NCI-H2196 treated with DMSO at 0.1 percent for 48 hours (cell line): Measurements from ENCODE around the gene R3HDM4.
"Not testable (repeated sequence)": the region's sequence is repeated elsewhere in the genome, so short reads cannot be mapped to it uniquely, and the experiment has no call there.

ENCODE experiments used
- DNase-seq: peaks from one replicate; lab custom pipeline; 2025; ENCODE audit not compliant: unreplicated experiment; lab: John Stamatoyannopoulos, UW

The R3HDM4 gene

DNA sequence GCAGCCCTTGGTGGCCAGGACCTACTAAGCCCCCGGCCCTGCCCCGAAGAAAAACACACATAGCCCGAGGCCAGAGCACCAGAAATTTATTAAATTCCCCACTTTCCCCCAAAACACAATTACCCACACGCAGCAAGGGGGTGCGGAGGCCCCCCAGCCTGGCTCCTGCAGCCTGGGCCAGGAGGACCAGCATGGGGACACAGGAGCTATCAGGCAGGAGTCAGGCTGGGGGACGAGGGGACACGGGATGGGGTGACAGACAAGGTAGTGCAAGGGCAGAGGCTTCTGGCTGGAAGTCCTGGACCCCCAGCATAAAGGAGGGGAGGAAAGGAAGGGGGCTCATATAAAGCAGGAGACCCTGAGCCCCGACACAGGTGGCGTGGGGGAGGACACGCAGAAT lies 16.6 kb downstream of the R3HDM4 start:
- DNase-seq = no peak

DNA sequence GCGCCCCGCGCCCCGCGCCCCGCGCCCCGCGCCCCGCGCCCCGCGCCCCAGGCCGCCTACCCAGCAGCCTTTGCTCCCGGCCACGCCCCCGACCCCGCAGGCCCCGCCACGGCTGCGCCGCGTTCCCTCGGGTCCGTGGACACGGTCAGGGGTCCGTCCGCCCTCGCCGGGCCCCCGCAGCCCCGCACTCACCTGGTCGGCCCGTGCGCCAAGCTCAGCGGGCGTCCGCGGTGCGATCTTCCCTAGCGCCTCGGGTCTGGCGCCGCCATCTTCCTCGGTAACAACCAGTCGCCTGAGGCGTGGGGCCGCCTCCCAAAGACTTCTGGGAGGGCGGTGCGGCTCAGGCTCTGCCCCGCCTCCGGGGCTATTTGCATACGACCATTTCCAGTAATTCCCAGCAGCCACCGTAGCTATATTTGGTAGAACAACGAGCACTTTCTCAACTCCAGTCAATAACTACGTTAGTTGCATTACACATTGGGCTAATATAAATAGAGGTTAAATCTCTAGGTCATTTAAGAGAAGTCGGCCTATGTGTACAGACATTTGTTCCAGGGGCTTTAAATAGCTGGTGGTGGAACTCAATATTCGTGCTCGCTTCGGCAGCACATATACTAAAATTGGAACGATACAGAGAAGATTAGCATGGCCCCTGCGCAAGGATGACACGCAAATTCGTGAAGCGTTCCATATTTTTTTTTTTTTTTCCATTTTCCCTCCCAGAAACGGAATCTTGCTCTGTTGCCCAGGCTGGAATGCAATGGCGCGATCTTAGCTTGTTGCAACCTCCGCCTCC lies 19.9 kb downstream of the R3HDM4 start, which contains the start of the genes MED16 and RNU6-9:
Gene MED16 (minus strand): TSS at position 294 of the 796 bp plus-strand sequence. CDS start 2,056 bp downstream, outside the sequence.
Gene RNU6-9 (plus strand): TSS at position 591 of the 796 bp plus-strand sequence.
- peak; percentile 84 for DNase-seq

DNA sequence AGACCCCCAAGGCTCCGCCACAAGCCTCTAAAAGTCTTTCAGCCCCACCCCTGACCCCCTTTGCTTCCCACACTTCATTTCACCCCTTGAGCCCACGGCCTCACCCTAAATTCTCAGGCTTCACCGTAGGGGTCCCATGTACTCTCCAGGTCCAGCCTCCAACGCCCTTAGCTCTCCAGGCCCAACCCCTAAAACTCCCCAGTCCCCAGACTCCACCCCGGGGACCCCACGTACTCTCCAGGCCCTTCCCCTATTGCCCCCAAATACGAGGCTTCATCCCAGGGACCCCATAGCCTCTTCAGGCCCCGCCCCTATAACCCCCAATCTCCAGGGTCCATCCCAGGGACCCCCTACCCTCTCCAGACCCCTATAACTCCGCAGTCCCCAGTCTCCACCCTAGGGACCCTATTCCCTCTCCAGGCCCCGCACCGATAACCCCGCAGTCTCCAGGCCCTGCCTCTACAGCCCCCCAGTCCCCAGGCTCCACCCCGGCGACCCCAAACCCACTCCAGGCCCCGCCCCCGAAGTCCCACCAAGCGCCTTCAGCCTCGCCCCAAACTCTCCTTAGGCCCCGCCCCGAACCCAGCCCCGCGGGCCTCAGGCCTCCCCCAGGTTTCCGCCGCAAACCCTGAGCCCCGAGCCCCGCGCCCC lies 20.7 kb downstream of the R3HDM4 start:
- DNase-seq = no peak

DNA sequence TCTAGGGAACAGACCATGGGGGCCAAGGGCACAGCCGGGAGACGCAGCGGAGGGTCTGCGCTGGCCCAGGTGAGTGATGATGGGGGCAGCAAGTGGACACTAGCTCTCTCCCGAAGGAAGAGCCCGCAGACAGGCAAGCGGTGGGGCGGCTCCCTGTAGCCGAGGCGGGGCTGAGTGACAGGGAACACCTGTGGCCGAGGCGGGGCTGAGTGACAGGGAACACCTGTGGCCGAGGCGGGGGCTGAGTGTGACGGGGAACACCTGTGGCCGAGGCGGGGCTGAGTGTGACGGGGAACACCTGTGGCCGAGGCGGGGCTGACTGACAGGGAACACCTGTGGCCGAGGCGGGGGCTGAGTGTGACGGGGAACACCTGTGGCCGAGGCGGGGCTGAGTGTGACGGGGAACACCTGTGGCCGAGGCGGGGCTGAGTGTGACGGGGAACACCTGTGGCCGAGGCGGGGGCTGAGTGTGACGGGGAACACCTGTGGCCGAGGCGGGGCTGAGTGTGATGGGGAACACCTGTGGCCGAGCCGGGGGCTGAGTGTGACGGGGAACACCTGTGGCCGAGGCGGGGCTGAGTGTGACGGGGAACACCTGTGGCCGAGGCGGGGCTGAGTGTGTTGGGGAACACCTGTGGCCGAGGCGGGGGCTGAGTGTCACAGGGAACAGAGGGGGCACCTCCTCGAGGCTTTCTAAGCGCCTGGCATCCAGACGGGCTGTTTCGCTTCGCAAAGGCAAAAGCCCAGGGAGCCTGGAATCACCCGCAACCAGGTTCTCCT lies 21.4 kb downstream of the R3HDM4 start:
- not testable (repeated sequence) for DNase-seq

DNA sequence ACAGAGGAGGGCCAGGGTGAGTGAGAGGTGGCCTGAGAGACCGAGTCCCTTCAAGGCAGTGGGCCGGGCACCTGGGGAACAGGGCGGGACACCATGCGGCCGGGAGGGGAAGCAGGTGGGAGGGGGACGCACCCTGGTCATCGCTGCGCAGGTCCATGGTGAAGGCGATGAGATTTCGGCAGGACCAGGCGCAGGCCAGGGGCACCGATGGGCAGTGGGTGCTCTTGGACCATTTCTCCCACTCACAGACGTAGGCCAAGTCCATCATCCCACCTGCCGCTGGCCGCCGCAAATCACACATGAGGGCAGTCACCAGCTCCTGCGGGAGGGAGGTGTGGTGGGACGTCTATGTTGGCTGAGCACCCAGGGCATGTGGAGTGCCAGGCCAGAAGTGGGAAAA lies 22.2 kb downstream of the R3HDM4 start:
- DNase-seq = no peak

DNA sequence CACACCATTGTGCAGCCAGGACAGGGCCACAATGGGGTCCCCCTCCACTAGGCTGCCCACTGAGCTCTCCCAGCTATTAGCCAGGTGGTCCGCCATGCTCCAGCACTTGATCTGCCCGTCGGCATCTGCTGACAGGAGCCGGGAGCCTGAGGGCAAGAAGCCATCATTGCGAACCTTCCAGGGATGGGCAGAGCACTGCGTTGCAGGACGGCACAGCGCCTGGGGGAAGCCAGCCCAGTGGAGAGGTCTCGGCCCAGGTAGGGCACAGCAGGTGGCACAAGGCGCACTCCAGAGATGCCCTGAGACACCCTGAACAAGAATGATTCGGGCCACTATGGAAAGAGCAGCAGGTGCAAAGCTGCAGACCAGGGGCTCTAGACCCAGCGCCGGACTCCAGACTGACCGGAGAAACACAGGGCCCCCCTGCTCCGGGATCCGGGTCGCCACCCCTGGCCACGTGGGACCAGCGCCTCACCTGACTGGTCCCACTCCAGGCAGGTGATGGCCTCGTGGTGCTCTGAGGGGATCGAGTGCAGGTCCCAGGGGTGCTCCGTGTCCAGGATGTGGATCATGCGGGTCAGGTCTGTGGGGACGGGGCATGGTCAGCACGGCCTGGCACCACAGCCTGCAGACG lies 23.2 kb downstream of the R3HDM4 start:
- DNase-seq = no peak

DNA sequence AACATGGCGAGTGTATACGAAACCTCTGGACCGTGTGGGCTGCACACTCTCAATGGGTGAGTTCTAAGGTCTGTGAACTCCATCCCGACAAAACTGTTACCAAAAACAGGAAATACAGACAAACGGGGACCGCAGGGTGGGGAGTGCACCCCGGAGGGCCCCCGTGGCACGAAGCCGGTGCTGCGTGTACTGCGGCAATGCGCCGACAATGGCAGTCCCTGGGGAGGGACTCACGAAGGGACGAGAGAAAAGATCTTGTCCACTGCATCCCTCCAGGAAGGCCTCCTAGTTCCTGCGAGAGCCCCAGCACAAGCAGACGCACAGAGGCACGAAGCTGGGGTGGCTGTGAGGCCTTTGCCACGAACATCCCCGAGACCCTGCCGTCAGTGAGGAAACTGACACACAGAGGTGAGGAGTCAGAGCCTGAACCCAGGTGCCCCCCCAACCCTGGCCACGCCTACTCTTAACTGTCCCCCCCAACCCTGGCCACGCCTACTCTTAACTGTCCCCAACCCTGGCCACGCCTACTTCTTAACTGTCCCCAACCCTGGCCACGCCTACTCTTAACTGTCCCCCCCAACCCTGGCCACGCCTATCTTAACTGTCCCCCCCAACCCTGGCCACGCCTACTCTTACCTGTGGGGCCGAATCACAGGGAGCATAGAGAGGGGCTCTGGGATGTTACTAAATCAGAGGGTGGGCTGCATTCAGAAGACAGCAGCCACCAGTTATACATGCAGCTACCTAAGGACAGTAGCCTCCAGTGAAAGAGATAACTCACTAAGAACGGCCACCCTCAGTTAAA lies 24.2 kb downstream of the R3HDM4 start:
- DNase-seq = no peak

DNA sequence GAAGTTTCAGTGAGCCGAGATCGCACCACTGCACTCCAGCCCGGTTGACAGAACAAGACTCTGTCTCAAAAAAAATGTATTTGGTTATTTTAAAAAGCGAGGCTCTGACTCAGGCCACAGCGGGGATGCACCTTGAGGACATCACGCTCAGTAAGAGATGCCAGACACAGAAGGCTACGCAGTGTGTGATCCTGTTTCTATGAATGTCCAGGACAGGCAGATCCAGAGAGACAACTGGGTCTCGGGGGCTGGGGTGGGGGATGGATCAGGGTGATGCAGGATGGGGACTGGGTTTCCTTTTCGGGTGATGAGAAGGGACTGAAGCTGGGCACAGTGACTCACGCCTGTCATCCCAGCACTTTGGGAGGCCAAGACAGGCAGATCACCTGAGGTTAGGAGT lies 25.4 kb downstream of the R3HDM4 start:
- no peak for DNase-seq

DNA sequence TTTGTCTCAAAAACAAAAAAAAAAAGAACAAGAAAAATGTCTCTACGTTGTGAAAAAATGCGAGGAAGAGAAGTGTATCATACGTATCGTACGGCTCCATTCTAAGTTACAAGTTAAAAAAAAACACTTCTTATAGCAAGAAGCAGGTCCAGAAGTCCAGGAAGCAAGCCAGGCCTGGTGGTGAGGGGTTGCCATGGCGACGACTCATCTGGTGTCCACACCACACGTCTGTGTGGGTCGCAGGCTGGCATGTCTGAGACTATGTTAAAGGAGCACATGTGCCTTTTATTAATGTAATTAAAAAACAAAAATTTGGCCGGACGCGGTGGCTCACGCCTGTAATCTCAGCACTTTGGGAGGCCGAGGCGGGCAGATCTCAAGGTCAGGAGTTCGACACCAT lies 25.9 kb downstream of the R3HDM4 start:
- DNase-seq = no peak

DNA sequence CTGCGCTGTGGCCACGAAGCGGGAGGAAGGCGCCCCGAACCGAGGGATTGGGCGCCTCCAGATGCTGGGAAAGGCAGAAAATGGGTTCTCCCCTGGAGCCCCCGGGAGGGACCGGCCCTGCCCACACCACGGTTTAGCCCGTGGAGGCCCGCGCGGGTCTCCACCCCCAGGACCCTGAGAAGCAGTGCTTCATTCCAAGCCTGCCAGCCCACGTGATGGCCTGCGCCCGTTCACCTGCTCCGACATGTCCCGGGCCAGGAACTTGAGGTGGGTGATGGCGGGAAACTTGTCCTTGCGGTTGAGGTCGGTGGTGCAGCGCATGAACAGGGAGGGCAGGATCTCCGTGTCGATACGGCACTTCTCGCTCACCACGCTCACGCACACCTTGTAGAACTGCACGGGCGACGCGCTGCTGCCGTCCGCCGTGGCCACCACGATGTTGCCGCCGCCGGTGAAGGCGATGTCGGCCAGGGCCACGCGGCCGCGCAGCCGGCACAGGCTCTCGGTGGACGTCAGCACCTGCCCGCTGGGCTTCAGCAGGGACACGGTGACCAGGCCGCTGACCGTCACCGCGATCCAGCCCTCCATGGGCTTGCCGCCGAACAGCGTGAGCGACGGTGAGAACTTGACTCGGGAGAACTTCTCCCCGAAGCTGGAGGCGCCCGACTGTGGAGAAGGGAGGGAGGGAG lies 27.3 kb downstream of the R3HDM4 start:
- DNase-seq = no peak

DNA sequence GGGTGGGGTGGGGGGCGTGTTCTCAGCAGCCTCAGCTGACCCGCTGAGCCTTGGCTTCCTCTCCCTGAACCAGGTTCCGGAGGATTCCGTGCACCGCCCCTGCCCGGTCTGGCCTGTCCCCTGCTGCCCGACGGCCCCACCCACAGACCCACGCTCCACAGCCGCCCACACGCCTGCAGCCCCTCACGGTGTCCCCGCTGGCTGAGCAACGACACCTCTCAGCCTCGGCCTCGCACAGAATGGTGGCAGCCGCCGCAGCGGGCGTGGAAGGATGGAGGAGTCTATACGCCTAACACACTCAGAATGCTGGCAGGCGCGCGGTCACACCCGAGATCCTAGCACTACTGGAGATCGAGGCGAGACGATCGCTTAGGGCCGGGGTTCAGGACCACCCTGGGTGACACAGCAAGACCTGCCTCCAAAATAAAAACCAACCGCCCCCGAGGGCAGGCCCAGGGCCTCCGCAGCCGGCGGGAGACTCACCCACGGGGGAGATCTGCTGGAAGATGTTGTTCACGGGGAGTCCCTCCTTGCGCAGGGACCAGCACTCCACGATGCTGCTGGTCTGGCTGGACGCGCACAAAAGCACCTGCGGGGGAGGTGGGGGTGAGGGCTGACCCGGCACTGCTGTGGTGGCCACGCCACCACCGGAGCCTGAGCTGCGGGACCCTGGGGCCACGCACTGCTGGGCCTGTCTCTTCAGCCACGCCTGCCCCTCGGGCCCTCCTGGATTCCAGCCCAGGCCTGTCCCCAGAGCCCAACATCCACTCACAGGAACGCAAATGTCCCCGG lies 28.4 kb downstream of the R3HDM4 start:
- DNase-seq = no peak

DNA sequence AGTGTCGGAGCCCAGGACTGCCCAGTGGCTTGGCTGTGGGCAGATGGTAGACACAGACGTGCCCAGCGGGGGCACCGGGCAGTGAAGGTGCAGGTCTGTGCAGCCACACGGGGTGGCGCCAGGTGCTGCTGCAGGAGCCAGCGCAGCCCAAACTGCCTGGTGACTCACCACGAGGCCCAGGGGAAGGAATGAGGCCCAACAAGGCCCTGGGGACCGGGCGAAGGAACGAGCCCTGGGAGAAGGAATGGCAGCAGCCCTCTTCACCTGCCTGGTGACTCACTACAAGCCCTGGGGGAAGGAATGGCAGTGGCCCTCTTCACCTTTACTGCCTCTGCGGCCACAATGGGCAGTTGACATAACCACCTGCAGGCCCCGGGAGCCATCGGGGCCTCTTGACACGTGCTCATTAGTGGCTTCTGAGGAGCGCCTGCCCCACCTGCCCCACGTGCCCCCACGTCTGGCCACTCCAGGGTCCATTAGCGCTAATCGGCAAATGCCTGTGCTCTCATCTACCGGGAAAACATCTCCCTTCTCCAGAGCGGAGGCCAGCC lies 29.3 kb downstream of the R3HDM4 start:
- DNase-seq = peak; percentile 91

DNA sequence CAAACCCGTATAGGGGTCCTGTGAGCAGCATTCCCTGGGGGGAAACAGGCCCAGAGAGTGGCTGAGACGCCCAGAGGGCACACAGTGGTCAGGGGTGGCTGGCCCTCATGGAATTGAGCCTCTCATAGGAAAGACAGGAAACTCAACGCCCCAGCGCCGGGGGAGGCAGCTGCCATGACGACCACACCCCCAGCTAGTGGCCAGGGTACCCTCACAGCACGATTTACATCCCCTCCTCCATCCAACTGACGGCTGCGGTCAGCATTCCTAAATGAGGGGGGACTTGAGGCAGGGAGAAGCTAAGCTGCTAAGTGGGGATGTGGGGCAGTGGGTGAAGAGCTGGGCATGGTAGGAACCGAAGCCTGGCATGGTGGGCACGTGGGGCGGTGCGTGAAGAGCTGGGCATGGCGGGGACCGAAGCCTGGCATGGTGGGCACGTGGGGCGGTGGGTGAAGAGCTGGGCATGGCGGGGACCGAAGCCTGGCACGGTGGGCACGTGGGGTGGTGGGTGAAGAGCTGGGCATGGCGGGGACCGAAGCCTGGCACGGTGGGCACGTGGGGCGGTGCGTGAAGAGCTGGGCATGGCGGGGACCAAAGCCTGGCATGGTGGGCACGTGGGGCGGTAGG lies 30.0 kb downstream of the R3HDM4 start:
- DNase-seq = no peak

DNA sequence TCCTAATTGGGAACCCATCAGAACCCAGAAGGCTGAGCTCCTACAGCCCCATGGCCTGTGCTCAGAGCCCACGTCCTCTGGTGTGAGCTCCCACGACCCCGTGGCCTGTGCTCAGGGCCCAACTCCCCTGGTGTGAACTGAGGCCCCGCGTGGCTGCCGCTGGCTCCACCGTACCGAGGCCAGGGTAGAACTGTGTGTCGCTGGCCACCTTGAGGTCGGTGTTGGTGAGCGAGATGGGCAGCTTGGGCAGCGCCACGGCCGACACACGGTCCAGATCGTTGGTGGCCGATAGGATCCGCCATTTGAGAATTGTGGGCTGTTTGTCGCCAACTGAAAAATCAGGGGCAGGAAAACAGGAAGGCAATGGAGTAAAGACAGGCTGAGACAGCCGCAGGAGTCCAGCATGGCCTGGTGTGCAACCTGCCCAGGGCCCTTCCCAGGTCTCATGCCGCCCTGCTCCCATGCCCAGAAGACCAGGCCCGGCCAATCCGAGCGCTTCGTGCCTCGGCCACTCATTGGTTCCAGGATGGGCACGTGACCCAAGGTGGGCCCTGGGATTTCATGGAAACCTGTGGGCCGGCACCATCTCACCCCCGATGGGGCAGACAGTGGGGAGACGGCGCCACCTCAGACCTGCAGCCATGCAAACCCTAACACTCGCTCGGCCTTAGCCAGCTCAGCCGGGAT lies 31.5 kb downstream of the R3HDM4 start:
- DNase-seq = no peak

DNA sequence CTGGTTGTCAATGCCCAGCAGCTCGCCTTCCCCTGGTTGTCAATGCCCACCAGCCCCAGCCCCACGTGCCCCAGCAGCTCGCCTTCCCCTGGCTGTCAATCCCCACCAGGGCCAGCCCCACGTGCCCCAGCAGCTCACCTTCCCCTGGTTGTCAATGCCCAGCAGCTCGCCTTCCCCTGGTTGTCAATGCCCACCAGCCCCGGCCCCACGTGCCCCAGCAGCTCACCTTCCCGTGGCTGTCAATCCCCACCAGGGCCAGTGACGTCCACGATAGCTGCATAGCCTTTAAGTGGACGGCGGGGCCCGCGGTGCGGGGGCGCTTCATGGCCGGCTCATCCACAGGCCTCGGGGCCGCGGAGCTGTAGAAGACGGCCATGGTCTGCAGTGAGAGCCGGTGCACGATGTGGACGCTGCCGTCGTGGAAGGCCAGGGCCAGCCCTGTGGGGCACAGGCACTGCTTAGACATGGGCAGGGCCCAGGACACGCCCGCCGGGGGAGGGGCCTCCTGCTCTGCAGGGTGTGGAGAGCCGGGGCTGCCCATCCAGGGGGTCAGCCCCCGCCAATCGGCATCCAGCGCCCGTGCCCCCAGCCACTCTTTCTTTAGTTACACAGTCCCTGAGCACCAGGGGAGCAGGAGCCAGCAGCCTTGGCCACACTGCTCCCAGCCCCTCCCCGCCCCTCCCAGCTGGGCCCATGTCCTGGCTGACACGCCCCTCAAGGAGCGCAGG lies 33.1 kb downstream of the R3HDM4 start:
- DNase-seq = no peak

DNA sequence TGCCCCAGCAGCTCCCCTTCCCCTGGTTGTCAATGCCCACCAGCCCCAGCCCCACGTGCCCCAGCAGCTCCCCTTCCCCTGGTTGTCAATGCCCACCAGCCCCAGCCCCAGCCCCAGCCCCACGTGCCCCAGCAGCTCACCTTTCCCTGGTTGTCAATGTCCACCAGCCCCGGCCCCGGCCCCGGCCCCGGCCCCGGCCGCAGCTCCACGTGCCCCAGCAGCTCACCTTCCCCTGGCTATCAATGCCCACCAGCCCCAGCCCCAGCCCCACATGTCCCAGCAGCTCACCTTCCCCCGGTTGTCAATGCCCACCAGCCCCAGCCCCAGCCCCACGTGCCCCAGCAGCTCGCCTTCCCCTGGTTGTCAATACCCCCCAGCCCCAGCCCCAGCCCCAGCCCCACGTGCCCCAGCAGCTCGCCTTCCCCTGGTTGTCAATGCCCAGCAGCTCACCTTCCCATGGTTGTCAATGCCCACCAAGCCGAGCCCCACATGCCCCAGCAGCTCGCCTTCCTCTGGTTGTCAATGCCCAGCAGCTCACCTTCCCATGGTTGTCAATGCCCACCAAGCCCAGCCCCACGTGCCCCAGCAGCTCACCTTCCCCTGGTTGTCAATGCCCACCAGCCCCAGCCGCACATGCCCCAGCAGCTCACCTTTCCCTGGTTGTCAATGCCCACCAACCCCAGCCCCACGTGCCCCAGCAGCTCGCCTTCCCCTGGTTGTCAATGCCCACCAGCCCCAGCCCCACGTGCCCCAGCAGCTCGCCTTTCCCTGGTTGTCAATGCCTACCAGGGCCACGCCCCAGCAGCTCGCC lies 34.1 kb downstream of the R3HDM4 start:
- not testable (repeated sequence) for DNase-seq
